SK-N-SH treated with all-trans-retinoic acid at 6 μM for 48 hours (cell line): ENCODE measurements around the gene DMAC2L.
A peak's percentile ranks its signal among the peaks of the same experiment; 100 is the strongest.

Experiments used
- ATAC-seq: fragments of 200-7000 bp; cut with Tn5 transposase; 3 replicates; pipeline ENCODE4 v1.9.1; 2020; ENCODE audit warnings: mild to moderate bottlenecking, moderate library complexity
- ARNTL ChIP-seq: fragments of 450-650 bp; formaldehyde crosslinking; IDR thresholded peaks from 2 replicates; pipeline ENCODE4 v1.5.0; 2020; ENCODE audit warnings: low read depth, mild to moderate bottlenecking, moderate library complexity, borderline replicate concordance
- BACH2 ChIP-seq: fragments of 250-450 bp; sonication (Bioruptor Pico); IDR thresholded peaks from 2 replicates; pipeline ENCODE4 v1.9.0; 2021; ENCODE audit warnings: mild to moderate bottlenecking, borderline replicate concordance
- CREB5 ChIP-seq: fragments of 250-450 bp; sonication (Bioruptor Pico); IDR thresholded peaks from 2 replicates; pipeline ENCODE4 v1.5.1; 2020; ENCODE audit warnings: low read depth, mild to moderate bottlenecking, moderate library complexity
- CSDC2 ChIP-seq: fragments of 250-450 bp; sonication (Bioruptor Pico); IDR thresholded peaks from 2 replicates; pipeline ENCODE4 v1.5.0; 2020; ENCODE audit warnings: mild to moderate bottlenecking, moderate library complexity
- CSRNP3 ChIP-seq: fragments of 250-450 bp; sonication (Bioruptor Pico); IDR thresholded peaks from 2 replicates; pipeline ENCODE4 v1.5.1; 2021; ENCODE audit warnings: mild to moderate bottlenecking, moderate library complexity
- ESRRG ChIP-seq: fragments of 250-450 bp; sonication (Bioruptor Pico); IDR thresholded peaks from 2 replicates; pipeline ENCODE4 v1.6.1; 2021; ENCODE audit warnings: mild to moderate bottlenecking
- GLIS3 ChIP-seq: fragments of 250-450 bp; sonication (Bioruptor Pico); IDR thresholded peaks from 2 replicates; pipeline ENCODE4 v1.5.0; 2020; ENCODE audit warnings: mild to moderate bottlenecking, moderate library complexity
- ISL1 ChIP-seq: fragments of 250-450 bp; sonication (Bioruptor Pico); IDR thresholded peaks from 2 replicates; pipeline ENCODE4 v2.1.2; 2022; ENCODE audit warnings: mild to moderate bottlenecking, moderate library complexity
- OSR1 ChIP-seq: fragments of 250-450 bp; sonication (Bioruptor Pico); IDR thresholded peaks from 2 replicates; pipeline ENCODE4 v1.8.0; 2022; ENCODE audit warnings: moderate library complexity, mild to moderate bottlenecking, inconsistent platforms
- POU6F1 ChIP-seq: fragments of 250-450 bp; sonication (Bioruptor Pico); IDR thresholded peaks from 2 replicates; pipeline ENCODE4 v1.8.0; 2021; ENCODE audit warnings: low read depth, mild to moderate bottlenecking, moderate library complexity, borderline replicate concordance
- PPARA ChIP-seq: fragments of 250-450 bp; sonication (Bioruptor Pico); IDR thresholded peaks from 2 replicates; pipeline ENCODE4 v1.5.0; 2020; ENCODE audit warnings: mild to moderate bottlenecking, borderline replicate concordance
- RARB ChIP-seq: fragments of 250-450 bp; sonication (Bioruptor Pico); IDR thresholded peaks from 2 replicates; pipeline ENCODE4 v1.8.0; 2021; ENCODE audit warnings: mild to moderate bottlenecking, moderate library complexity
- SNAI2 ChIP-seq: fragments of 250-450 bp; sonication (Bioruptor Pico); IDR thresholded peaks from 2 replicates; pipeline ENCODE4 v1.5.0; 2020; ENCODE audit warnings: mild to moderate bottlenecking, moderate library complexity
- TCF4 ChIP-seq: fragments of 250-450 bp; sonication (Bioruptor Pico); IDR thresholded peaks from 2 replicates; pipeline ENCODE4 v1.8.0; 2021; ENCODE audit warnings: mild to moderate bottlenecking, moderate library complexity, borderline replicate concordance
- TOX ChIP-seq: fragments of 250-450 bp; sonication (Bioruptor Pico); IDR thresholded peaks from 2 replicates; pipeline ENCODE4 v1.8.0; 2021; ENCODE audit warnings: mild to moderate bottlenecking, moderate library complexity, borderline replicate concordance
- TSHZ2 ChIP-seq: fragments of 250-450 bp; sonication (Bioruptor Pico); IDR thresholded peaks from 2 replicates; pipeline ENCODE4 v1.5.0; 2020; ENCODE audit warnings: mild to moderate bottlenecking, moderate library complexity
- ZC3H10 ChIP-seq: fragments of 250-450 bp; sonication (Bioruptor Pico); IDR thresholded peaks from 2 replicates; pipeline ENCODE4 v1.5.1; 2021; ENCODE audit warnings: mild to moderate bottlenecking, moderate library complexity
- ZFP3 ChIP-seq: fragments of 250-450 bp; sonication (Bioruptor Pico); IDR thresholded peaks from 2 replicates; pipeline ENCODE4 v1.5.0; 2020; ENCODE audit warnings: mild to moderate bottlenecking, moderate library complexity
- ZFP30 ChIP-seq: fragments of 450-650 bp; formaldehyde crosslinking; IDR thresholded peaks from 2 replicates; pipeline ENCODE4 v1.5.0; 2022; ENCODE audit warnings: mild to moderate bottlenecking, moderate library complexity
- ZNF565 ChIP-seq: fragments of 450-650 bp; formaldehyde crosslinking; conservative IDR thresholded peaks from 2 replicates; pipeline ENCODE4 v1.5.0; 2020; ENCODE audit warnings: low read depth, mild to moderate bottlenecking, moderate library complexity
- ZNF70 ChIP-seq: fragments of 450-650 bp; formaldehyde crosslinking; IDR thresholded peaks from 2 replicates; pipeline ENCODE4 v1.5.0; 2020; ENCODE audit warnings: mild to moderate bottlenecking, moderate library complexity
- ZNF8 ChIP-seq: fragments of 450-650 bp; formaldehyde crosslinking; IDR thresholded peaks from 2 replicates; pipeline ENCODE4 v1.5.0; 2020; ENCODE audit warnings: mild to moderate bottlenecking, moderate library complexity

DMAC2L gene

GRCh38 chr14:50342221-50343078 lies 30.3 kb downstream of the DMAC2L start (continued):
- peak; percentile 17; the same call in 1 of the 2 replicates for TF ChIP-seq TCF4 (CRISPR knock-in tag)
- TF ChIP-seq BACH2 (CRISPR knock-in tag), result no peak
- TF ChIP-seq CSDC2 (CRISPR knock-in tag), result no peak
- no peak for TF ChIP-seq PPARA (CRISPR knock-in tag)
- TF ChIP-seq ZNF8 (CRISPR knock-in tag), result no peak
- TF ChIP-seq CSRNP3 (CRISPR knock-in tag), result no peak
- TF ChIP-seq OSR1, result no peak
- no peak for TF ChIP-seq GLIS3 (CRISPR knock-in tag)

DNA sequence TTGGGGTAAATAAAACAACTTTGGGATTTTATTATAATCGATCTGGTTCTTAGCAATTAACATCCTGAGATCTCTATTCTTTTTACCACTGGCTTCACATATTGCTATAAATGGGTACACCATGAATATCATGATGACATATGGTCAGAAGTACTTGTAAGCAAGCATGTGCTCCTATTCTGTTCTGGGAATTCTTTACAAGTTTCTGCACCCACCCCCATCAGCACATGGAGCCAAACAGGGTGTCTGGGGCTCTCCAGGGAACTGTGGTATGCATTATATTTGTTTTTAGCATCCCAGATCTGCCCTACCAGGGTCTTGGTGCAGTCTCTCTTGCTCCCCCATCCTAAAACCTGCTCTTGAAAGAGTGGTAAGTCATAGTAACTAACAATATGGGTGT lies 31.3 kb downstream of the DMAC2L start:
- ATAC-seq, result no peak
- TF ChIP-seq ISL1 (no peak), ZNF8 (CRISPR knock-in tag) (no peak), OSR1 (no peak), SNAI2 (no peak)

GRCh38 chr14:50344116-50344775 lies 32.1 kb downstream of the DMAC2L start:
- TF ChIP-seq PPARA (CRISPR knock-in tag), result no peak
- no peak for TF ChIP-seq ZNF8 (CRISPR knock-in tag)
- no peak for TF ChIP-seq TOX (CRISPR knock-in tag)
- TF ChIP-seq ZNF565 (CRISPR knock-in tag), result no peak
- TF ChIP-seq ARNTL (CRISPR knock-in tag), result no peak
- TF ChIP-seq ISL1, result no peak
- no peak for TF ChIP-seq ZNF70
- TF ChIP-seq ESRRG (CRISPR knock-in tag), result no peak
- no peak for TF ChIP-seq ZC3H10 (CRISPR knock-in tag)
- ATAC-seq, result no peak

DNA sequence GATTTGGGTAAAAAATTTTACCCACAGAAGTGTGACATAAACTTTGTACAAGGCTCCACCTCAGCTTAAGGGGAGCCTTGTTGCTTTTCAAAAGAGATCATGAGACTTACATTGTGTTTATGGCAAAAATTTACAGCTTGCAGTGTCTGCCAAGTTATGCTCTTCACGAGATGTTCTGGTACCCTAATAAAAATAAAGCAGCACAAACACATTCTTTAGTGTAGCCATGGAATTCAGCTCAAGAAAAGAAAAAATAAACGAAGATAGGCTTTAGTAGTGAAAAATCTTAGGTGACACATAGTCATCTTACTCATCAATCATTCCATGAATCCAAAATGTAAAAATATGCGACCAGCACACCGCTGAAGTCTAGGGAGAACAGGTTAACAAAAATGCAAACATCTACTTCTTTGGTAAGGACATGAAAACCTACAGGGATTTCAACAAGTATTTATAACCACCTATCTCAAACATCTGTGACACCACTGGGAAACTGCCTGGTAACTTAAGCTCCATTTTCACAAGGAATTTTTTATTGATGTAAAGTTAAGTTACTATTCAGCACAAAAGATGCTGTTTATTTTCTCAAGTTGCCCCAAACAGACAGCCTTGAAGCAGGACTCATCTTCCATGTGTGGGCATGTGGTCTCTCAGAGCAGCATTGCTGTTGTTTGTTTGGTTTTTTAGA lies 32.9 kb downstream of the DMAC2L start:
- TF ChIP-seq ZFP3 (CRISPR knock-in tag) (no peak), ZNF8 (CRISPR knock-in tag) (no peak), RARB (no peak), ISL1 (no peak), CSDC2 (CRISPR knock-in tag) (no peak), ZFP30 (CRISPR knock-in tag) (no peak), PPARA (CRISPR knock-in tag) (no peak), POU6F1 (CRISPR knock-in tag) (no peak), GLIS3 (CRISPR knock-in tag) (no peak), TCF4 (CRISPR knock-in tag) (no peak), CREB5 (CRISPR knock-in tag) (no peak), TSHZ2 (CRISPR knock-in tag) (no peak), ZC3H10 (CRISPR knock-in tag) (no peak), ARNTL (CRISPR knock-in tag) (no peak), SNAI2 (no peak), ZNF70 (no peak), ESRRG (CRISPR knock-in tag) (no peak), TOX (CRISPR knock-in tag) (no peak)
- no peak for ATAC-seq
